Measurements from ENCODE around the gene FBLN1.

DNA sequence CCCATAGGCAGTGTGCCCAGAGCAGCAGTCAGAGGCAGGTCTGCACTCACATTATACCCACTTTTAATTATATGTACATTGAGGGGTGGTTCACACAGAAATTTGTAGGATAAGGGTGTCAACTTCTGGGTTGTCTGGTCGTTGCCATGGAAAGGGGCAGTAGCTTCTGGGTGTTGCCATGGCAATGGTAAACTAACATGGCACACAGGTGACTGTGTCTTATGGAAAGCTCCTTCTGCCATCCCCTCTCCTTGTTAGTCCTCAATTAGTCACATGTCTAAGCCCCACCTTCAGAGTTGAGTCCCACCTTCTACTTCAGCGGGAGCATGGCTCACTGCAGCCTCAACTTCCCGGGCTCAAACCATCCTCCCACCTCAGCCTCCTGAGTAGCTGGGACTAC lies 112.7 kb downstream of the FBLN1 start:
- TF ChIP-seq, protein P1, sequence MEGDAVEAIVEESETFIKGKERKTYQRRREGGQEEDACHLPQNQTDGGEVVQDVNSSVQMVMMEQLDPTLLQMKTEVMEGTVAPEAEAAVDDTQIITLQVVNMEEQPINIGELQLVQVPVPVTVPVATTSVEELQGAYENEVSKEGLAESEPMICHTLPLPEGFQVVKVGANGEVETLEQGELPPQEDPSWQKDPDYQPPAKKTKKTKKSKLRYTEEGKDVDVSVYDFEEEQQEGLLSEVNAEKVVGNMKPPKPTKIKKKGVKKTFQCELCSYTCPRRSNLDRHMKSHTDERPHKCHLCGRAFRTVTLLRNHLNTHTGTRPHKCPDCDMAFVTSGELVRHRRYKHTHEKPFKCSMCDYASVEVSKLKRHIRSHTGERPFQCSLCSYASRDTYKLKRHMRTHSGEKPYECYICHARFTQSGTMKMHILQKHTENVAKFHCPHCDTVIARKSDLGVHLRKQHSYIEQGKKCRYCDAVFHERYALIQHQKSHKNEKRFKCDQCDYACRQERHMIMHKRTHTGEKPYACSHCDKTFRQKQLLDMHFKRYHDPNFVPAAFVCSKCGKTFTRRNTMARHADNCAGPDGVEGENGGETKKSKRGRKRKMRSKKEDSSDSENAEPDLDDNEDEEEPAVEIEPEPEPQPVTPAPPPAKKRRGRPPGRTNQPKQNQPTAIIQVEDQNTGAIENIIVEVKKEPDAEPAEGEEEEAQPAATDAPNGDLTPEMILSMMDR (conservative IDR thresholded peaks at IDR 0.05; ENCODE audit: low read length) = no peak
- no peak for TF ChIP-seq EZH2phosphoT487 (IDR thresholded peaks at IDR 0.05; ENCODE audit: borderline replicate concordance)
